Right atrium auricular region (tissue), 2 donors: ENCODE data around the gene ZSWIM5. TPM values are rescaled to one million over a fixed set of nuclear protein-coding genes. Genes with fewer than 3 reads are reported as not detected.
"Not testable (repeated sequence)": the region's sequence is repeated elsewhere in the genome, so short reads cannot be mapped to it uniquely, and the experiment has no call there.

Experiments
- DNase-seq: peaks from one replicate; pipeline ENCODE4 v3.0.0-alpha.2; 2019; ENCODE audit warnings: low spot score
- H3K27ac ChIP-seq, 2 donors: fragments of 200-600 bp; sonication (generic); 1 replicate in 1 of 2; 2 replicates in 1 of 2; pipeline ENCODE4 v1.5.1; 2016 to 2019
- H3K27me3 ChIP-seq, 2 donors: fragments of 200-600 bp; sonication (generic); one replicate each; pipeline versions ENCODE4 v1.5.1 to v1.6.0; 2017 to 2019
- H3K36me3 ChIP-seq: fragments of 200-600 bp; sonication (generic); one replicate; pipeline ENCODE4 v1.5.1; 2016
- H3K4me1 ChIP-seq, 2 donors: fragments of 200-600 bp; sonication (generic); one replicate each; pipeline versions ENCODE4 v1.5.1 to v1.6.0; 2017 to 2019
- H3K4me3 ChIP-seq, 2 donors: fragments of 200-600 bp; sonication (generic); 1 replicate in 1 of 2; 2 replicates in 1 of 2; pipeline ENCODE4 v1.5.1; 2017 to 2019; ENCODE audit warnings: mild to moderate bottlenecking in 1 of 2, moderate library complexity in 1 of 2
- H3K9me3 ChIP-seq, 2 donors: fragments of 200-600 bp; sonication (generic); one replicate each; pipeline ENCODE4 v1.5.1; 2019
- total RNA-seq, 2 donors: library from RNA; depleted of rRNA; stranded (reverse); fragments of >200 nt; gene quantifications; one replicate each; pipeline ENCODE4 v1.1.0, GENCODE V29; 2016
- TF ChIP-seq, protein P1 (sequence below), 2 donors: fragments of 200-600 bp; sonication (generic); IDR thresholded peaks; one replicate each; pipeline ENCODE4 v1.5.1; 2019; ENCODE audit warnings: antibody characterized with exemption in 2 of 2

Gene ZSWIM5
- total RNA-seq, 2 donors from 2014 or later: 1.2 to 1.7 TPM

DNA sequence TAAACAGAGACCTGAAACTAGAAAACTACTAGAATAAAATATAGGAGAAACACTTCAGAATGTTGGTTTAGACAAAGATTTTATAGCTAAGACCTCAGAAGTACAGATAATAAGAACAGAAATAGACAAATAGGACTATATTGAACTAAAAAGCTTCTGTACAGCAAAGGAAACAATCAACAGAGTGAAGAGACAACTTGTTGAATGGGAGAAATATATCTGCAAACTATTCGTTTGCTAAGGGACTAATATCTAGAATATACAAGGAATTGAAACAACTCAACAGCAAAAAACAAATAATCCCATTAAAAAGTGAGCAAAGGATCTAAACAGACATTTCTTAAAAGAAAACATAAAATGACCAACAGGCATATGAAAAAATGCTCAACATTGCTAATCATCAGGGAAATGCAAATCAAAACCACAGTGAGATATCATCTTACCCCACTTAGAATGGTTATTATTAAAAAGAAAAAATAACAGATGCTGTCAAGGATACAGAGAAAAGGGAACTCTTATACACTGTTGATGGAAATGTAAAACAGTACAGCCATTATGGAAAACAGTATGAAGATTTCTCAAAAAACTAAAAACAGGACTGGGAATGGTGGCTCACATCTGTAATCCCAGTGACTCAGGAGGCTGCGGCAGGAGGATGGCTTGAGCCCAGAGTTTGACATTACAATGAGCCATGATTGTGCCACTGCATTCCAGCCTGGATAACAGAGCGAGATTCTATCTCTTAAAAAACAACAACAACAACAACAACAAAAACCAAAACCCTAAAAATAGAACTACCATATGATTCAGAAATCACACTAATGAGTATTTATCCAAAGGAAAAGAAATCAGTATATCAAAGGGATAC, 37.3 kb upstream of the ZSWIM5 start:
- H3K27me3 ChIP-seq: no peaks in the 10 kb centered on the region
- no peak overlapping the region for H3K27ac ChIP-seq
- no peaks in the 10 kb centered on the region for H3K36me3 ChIP-seq
- TF ChIP-seq, protein P1, sequence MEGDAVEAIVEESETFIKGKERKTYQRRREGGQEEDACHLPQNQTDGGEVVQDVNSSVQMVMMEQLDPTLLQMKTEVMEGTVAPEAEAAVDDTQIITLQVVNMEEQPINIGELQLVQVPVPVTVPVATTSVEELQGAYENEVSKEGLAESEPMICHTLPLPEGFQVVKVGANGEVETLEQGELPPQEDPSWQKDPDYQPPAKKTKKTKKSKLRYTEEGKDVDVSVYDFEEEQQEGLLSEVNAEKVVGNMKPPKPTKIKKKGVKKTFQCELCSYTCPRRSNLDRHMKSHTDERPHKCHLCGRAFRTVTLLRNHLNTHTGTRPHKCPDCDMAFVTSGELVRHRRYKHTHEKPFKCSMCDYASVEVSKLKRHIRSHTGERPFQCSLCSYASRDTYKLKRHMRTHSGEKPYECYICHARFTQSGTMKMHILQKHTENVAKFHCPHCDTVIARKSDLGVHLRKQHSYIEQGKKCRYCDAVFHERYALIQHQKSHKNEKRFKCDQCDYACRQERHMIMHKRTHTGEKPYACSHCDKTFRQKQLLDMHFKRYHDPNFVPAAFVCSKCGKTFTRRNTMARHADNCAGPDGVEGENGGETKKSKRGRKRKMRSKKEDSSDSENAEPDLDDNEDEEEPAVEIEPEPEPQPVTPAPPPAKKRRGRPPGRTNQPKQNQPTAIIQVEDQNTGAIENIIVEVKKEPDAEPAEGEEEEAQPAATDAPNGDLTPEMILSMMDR (IDR thresholded peaks at IDR 0.05): no peak
- no peaks in the 10 kb centered on the region for H3K4me1 ChIP-seq
- no peak for DNase-seq
- peaks cover 0 to 6% of the 10 kb centered on the region in 2 donors for H3K9me3 ChIP-seq
- H3K4me3 ChIP-seq: no peak overlapping the region

DNA sequence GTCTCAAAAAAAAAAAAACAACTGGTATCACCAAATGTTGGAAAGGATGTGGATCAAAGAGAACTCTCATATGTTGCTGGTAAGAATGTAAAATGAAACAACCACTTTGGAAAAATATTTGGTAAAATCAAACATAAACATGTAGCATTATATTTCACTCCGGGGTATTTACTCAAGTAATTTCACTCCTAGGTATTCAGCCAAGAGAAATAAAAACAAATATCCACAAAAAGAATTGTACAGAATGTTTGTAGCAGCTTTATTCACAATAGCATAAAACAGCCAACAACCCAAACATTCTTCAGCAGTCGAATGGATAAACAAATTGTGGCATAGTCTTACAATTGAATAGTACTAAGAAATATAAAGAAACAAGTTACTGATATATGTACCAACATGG, 32.4 kb upstream of the ZSWIM5 start:
- peaks cover 0 to 6% of the 10 kb centered on the region in 2 donors for H3K9me3 ChIP-seq
- H3K4me1 ChIP-seq: no peaks in the 10 kb centered on the region
- H3K4me3 ChIP-seq: no peak overlapping the region
- no peaks in the 10 kb centered on the region for H3K27me3 ChIP-seq
- H3K27ac ChIP-seq: no peak overlapping the region
- TF ChIP-seq, protein P1 (IDR thresholded peaks at IDR 0.05): no peak
- H3K36me3 ChIP-seq: no peaks in the 10 kb centered on the region
- DNase-seq: no peak

DNA sequence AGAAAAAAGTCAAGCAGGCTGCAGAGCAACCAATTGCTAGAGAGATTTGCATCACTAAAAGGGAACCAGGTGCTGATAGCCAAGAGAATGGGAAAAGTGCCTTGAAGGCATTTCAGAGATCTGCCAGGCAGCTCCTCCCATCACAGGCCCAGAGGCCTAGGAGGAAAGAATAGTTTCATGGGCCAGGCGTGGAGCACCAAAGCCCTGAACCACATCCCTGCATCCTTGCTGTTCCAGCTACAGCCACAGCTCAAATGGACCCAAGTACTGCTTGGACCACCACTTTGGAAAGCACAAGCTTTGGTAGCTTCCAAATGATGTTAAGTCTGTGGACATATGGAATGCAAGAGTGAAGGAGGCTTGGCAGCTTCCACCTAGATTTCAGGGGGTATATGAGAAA, 29.7 kb upstream of the ZSWIM5 start:
- TF ChIP-seq, protein P1 (IDR thresholded peaks at IDR 0.05): no peak
- no peaks in the 10 kb centered on the region for H3K36me3 ChIP-seq
- no peaks in the 10 kb centered on the region for H3K27me3 ChIP-seq
- no peaks in the 10 kb centered on the region for H3K9me3 ChIP-seq
- H3K4me3 ChIP-seq: no peak overlapping the region
- no peaks in the 10 kb centered on the region for H3K4me1 ChIP-seq
- DNase-seq: no peak
- H3K27ac ChIP-seq: no peak overlapping the region

DNA sequence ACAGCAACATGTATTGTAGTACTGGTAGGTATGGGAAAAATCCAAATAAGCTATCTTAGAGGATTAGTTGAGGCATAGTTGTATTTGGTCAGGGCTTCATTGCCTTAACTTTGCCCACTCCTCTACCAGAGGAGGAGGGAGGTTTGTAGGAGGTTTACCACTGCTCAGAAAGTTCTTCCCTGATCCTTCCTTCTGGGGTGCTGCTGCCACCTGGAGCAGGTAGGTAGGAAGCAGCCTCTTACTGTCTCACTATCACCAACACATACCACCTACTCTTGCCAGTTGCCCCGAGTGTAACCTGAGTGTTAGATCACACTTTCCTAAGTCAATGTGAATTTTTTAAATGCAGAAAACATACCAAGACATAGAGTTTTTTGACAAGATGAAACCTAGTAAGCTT, 24.1 kb upstream of the ZSWIM5 start:
- no peak for DNase-seq
- H3K4me1 ChIP-seq: no peaks in the 10 kb centered on the region
- H3K27ac ChIP-seq: no peak overlapping the region
- H3K9me3 ChIP-seq: no peaks in the 10 kb centered on the region
- H3K36me3 ChIP-seq: no peaks in the 10 kb centered on the region
- TF ChIP-seq, protein P1 (IDR thresholded peaks at IDR 0.05): no peak
- no peaks in the 10 kb centered on the region for H3K27me3 ChIP-seq
- H3K4me3 ChIP-seq: no peak overlapping the region

DNA sequence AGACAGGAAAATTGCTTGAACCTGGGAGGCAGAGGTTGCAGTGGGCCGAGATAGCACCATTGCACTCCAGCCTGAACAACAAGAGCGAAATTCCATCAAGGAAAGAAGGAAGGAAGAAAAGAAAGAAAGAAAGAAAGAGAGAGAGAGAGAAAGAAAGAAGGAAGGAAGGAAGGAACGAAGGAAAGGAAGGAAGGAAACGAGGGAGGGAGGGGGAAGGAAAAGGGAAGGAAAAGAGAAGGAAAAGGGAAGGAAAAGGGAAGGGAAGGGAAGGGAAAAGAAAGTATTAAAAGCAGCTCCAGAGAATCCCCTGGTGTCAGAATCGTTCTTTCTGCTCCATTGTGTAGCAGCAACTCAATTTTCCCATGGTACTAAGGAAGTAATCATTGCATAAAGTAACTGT, 19.2 kb upstream of the ZSWIM5 start:
- no peak overlapping the region for H3K4me3 ChIP-seq
- no peaks in the 10 kb centered on the region for H3K27me3 ChIP-seq
- H3K4me1 ChIP-seq: no peaks in the 10 kb centered on the region
- TF ChIP-seq, protein P1 (IDR thresholded peaks at IDR 0.05): no peak
- DNase-seq: no peak
- H3K9me3 ChIP-seq: no peaks in the 10 kb centered on the region
- no peaks in the 10 kb centered on the region for H3K36me3 ChIP-seq
- H3K27ac ChIP-seq: no peak overlapping the region

DNA sequence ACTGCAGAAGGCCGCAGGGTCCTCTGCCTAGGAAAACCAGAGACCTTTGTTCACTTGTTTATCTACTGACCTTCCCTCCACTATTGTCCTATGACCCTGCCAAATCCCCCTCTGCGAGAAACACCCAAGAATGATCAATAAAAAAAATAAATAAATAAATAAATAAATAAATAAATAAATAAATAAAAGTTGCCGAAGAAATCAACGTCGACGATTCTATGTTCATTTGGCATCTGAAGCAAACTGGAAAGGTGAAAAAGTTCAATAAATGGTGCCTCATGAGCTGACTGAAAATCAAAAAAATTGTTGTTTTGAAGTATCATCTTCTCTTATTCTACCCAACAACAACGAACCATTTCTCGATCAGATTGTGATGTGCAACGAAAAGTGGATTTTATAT, 17.3 kb upstream of the ZSWIM5 start:
- not testable (repeated sequence) for H3K27me3 ChIP-seq, H3K27ac ChIP-seq

More for the DNA sequence above, 17.3 kb upstream of the ZSWIM5 start:
- not testable (repeated sequence) for H3K9me3 ChIP-seq, DNase-seq, H3K4me1 ChIP-seq, H3K4me3 ChIP-seq, H3K36me3 ChIP-seq
